ENCODE measurements around the gene R3HCC1L.
"Not testable (repeated sequence)": the region's sequence is repeated elsewhere in the genome, so short reads cannot be mapped to it uniquely, and the experiment has no call there.

Gene R3HCC1L

GRCh38 chr10:98170249-98171117 is 36.0 kb downstream of the R3HCC1L start:
- DNase-seq: peak in 11 of 56 donors; percentile 2 to 55 (median 13)

- DNase-seq: no peak
These were observed 37.6 kb downstream of the R3HCC1L start for GRCh38 chr10:98172073-98172472.

- DNase-seq: no peak
These were observed 38.0 kb downstream of the R3HCC1L start for GRCh38 chr10:98172495-98172894.

- no peak for DNase-seq
These were observed 38.8 kb downstream of the R3HCC1L start for GRCh38 chr10:98173260-98173659.

GRCh38 chr10:98182351-98182915 is 48.0 kb downstream of the R3HCC1L start:
- DNase-seq: not testable (repeated sequence)

GRCh38 chr10:98186681-98187080 is 52.2 kb downstream of the R3HCC1L start:
- no peak for DNase-seq

GRCh38 chr10:98190773-98191172 is 56.3 kb downstream of the R3HCC1L start:
- DNase-seq: not testable (repeated sequence)

GRCh38 chr10:98193037-98193436 is 58.6 kb downstream of the R3HCC1L start:
- no peak for DNase-seq

GRCh38 chr10:98194633-98195032 is 60.2 kb downstream of the R3HCC1L start:
- no peak for DNase-seq

GRCh38 chr10:98195120-98195519 is 60.7 kb downstream of the R3HCC1L start:
- no peak for DNase-seq

- no peak for DNase-seq
These were observed 62.5 kb downstream of the R3HCC1L start for GRCh38 chr10:98196985-98197384.

GRCh38 chr10:98201760-98202159 is 67.3 kb downstream of the R3HCC1L start:
- no peak for DNase-seq

GRCh38 chr10:98202378-98202777 is 67.9 kb downstream of the R3HCC1L start:
- no peak for DNase-seq

- no peak for DNase-seq
These were observed 70.9 kb downstream of the R3HCC1L start for GRCh38 chr10:98205351-98205750.

GRCh38 chr10:98208925-98209324 is 74.5 kb downstream of the R3HCC1L start:
- DNase-seq: no peak

- no peak for DNase-seq
These were observed 75.0 kb downstream of the R3HCC1L start for GRCh38 chr10:98209441-98209840.

- DNase-seq: no peak
These were observed 77.7 kb downstream of the R3HCC1L start for GRCh38 chr10:98212196-98212595.

GRCh38 chr10:98213740-98214139 is 79.3 kb downstream of the R3HCC1L start:
- no peak for DNase-seq

- no peak for DNase-seq
These were observed 80.9 kb downstream of the R3HCC1L start for GRCh38 chr10:98215373-98215772.

- no peak for DNase-seq
These were observed 83.3 kb downstream of the R3HCC1L start for GRCh38 chr10:98217801-98218200.

- DNase-seq: no peak
These were observed 89.4 kb downstream of the R3HCC1L start for GRCh38 chr10:98223874-98224273.

GRCh38 chr10:98224509-98224908 is 90.1 kb downstream of the R3HCC1L start:
- no peak for DNase-seq

- DNase-seq: no peak
These were observed 90.5 kb downstream of the R3HCC1L start for GRCh38 chr10:98224996-98225395.

Data from amygdala (tissue), 56 donors.